Activated CD8-positive, alpha-beta memory T cell treated with anti-CD3 and anti-CD28 coated beads for 4 hours (primary cell): Measurements from ENCODE around the gene CCND3.

ENCODE experiments used
- DNase-seq, 2 donors: peaks; one replicate each; pipeline ENCODE4 v3.0.0-alpha.2; 2020; ENCODE audit warnings: low read depth in 2 of 2

Gene CCND3

DNA sequence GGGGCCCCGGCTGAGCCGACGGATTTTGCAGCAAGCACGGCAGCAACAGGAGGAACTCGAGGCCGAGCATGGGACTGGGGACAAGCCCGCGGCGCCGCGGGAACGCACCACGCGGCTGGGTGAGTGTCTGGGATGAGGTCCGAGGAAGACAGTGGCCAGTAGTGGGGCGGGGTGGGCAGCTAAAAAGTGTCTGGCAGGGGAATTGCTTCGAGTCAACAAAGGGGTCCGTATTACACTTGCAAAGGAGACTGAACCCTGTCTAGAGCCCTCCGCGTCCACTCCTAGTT is 20.0 kb downstream of the CCND3 start:
- DNase-seq, result no peak

DNA sequence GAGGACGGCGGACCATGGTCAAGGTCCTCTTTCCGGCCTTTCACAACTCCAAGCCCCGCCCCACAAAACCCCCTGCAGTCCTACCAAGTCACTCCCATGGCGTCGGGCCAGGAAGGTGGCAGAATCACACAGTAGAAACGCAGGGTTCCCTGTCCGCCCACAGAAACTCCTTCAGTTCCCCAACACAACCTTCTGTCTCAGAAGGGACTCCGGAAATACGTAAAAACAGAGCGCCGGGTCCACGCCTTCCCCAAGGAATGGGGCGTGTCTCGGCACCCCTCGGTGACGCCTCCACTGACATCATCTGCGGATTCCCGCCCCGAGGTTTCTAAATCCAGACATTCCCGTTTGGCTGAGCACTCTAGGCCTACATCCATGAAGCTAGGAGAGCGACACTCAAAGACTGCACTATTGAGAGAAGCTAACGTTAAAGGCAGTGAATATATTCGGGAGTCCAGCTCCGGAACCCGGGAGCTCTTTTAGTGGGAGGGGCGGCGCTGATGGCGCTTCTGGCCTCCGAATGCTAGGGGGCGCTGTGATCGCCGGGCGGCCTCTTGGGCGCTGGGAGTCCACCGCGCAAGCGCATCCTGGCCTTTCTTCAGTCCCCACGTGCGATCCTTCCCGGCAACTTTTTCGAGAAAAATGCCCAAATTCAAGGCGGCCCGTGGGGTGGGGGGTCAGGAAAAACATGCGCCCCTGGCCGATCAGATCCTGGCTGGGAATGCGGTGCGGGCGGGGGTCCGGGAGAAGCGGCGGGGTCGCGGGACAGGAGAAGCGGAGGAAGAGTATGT is 20.5 kb downstream of the CCND3 start, which contains the start of the genes BYSL and MED20:
Gene BYSL, plus strand, starts transcription at position 579 of the 791 bp plus-strand sequence. Its CDS starts 64 bp downstream, at position 643.
Gene MED20, minus strand, starts transcription at position 219 of the 791 bp plus-strand sequence. Its CDS starts 121 bp downstream, at position 98.
- peak; percentile 87 to 89 for DNase-seq

DNA sequence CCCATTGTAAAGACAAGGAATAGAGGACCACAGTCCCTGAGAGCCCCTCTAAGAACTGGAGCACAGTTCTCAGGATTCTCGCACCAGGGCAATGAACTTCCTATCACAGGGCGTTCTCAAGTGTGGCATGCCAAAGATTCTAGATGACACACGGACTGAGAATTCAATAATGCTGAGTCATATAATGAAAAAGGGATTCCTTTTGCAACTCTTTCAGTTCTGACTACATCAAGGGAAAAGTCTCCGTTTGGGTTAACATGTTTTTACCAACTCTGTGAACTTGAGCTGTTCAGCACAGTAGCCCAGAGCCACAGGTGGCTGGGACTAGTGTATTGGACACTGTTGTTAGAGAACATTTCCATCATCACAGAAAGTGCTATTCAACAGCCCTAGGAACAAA is 24.1 kb downstream of the CCND3 start:
- no peak for DNase-seq

DNA sequence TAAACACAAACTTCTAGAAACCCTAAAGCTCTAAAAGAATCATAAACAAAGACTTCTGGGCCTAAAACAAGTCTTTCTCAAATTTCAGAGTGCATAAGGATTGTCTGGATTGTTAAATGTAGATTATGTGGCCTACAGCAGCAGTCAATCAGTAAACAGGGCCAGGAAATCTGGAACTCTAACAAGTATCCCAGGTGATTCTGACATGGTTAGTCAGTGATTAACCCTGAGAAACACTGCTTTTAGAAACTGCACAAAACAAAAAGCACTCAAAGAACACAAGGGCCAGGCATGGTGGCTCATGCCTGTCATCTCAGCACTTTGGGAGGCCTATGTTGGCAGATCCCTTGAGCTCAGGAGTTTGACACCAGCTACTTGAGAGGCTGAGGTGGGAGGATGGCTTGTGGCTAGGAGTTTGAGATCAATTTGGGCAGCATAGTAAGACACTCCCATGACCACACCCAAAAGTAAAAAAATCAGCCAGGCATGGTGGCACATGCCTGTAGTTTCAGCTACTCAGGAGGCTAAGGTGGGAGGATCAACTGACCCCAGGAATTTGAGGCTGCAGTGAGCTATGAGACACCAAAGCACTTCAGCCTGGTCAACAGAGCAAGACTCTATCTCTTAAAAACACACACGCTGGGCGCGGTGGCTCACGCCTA is 26.6 kb downstream of the CCND3 start:
- DNase-seq, result no peak

DNA sequence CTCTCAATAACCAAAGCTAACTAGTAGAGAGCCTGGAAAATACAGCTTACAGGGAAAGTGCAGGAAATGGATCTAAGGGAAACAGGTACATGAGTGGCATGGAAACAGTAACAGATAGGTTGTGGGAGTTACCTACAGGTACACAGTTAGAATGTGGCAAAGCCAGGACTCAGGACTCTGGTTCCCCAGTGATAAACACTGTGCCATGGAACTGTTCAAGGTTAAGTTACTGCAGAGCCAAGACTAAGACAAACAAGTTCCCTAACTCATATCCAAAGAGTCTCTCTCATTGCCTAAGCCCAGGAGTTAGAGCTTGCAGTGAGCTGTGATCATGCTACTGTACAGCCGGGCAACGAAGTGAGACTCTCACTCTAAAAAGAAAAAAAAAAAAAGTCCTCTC is 27.3 kb downstream of the CCND3 start:
- no peak for DNase-seq

DNA sequence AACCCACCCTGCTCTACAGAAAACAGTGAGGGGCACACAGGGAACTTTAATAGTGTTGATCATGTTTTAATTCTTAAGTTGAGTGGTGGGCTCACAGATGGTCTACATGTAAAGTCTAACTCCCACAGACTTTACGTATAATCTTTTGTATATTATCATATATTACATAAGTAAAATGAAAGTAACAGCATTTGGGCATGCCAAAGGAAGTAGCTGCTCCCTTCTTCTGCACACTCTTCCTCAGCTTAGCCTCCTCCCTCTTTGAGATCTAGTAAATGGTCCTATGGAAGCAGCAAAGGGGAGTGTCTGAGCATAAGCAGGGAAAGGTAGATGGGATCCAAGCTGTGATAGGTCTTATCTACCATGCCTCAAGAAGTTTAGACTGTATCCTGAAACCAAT is 31.9 kb downstream of the CCND3 start:
- no peak for DNase-seq

DNA sequence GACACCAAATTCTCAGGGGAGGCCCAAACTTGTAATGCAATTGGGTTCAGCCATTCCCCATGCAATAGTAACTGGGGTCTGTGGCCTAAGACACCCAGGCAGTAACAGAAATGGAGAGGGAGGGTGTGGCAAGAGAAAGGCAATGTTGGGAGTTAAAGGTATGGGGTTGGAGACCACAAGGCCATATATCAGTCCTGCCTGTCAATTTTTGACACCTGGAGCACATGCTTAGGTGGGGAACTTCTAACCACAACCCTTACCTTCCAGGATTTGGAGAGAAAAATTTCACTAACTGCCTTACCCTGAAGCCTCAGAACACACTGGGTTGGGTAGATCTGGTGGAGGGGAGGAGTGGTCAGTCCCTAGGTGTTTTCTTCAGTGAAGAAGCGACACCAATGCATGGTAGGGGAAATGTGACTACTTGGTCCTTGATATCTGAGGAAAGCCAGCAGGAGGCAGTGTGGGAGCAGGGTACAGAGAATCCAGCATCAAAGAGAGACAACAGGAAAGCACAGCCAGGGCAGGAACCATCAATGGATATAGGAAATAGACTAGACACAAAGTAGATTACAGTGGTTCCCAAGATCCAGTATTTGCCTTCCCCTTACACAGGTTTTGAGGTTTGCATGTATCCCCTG is 39.6 kb downstream of the CCND3 start:
- peak in 1 of 2 donors; percentile 21 for DNase-seq

DNA sequence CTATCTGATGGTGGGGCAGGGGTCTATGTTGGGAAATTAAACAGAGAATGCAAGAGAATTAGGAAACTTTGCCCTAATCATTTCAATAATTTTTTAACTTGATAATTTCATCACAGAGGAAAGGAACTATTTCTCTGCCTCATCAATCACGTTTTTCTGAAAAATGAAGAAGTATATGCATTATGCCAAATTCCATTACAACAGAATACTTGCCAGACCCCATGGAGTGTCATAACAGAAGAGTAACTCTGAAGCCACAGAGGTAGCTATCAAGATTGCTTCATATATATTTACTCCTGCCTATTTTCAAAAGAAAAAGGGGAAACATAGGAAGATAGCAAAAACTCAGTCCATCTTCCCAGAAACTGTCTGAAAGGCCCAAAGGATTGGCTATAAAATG is 40.7 kb downstream of the CCND3 start:
- DNase-seq, result no peak

DNA sequence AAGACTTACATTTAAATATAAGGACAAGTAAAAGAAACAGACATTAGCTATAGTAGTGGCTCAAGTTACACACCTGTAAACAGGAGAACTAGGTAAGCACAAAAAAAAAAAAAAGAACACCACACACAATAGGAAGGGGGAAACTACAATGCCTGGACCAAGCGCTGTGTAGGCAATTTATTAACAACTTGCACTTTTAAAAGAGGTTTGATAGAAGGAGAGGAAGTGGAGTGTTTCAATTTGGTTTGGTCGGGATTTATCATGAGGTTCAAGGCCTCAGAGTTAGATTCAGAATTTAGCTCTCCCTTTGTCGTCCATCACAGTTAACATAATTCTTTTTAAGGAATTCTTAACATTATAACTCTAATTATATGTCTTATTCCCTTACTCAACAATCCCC is 45.3 kb downstream of the CCND3 start:
- DNase-seq, result no peak

DNA sequence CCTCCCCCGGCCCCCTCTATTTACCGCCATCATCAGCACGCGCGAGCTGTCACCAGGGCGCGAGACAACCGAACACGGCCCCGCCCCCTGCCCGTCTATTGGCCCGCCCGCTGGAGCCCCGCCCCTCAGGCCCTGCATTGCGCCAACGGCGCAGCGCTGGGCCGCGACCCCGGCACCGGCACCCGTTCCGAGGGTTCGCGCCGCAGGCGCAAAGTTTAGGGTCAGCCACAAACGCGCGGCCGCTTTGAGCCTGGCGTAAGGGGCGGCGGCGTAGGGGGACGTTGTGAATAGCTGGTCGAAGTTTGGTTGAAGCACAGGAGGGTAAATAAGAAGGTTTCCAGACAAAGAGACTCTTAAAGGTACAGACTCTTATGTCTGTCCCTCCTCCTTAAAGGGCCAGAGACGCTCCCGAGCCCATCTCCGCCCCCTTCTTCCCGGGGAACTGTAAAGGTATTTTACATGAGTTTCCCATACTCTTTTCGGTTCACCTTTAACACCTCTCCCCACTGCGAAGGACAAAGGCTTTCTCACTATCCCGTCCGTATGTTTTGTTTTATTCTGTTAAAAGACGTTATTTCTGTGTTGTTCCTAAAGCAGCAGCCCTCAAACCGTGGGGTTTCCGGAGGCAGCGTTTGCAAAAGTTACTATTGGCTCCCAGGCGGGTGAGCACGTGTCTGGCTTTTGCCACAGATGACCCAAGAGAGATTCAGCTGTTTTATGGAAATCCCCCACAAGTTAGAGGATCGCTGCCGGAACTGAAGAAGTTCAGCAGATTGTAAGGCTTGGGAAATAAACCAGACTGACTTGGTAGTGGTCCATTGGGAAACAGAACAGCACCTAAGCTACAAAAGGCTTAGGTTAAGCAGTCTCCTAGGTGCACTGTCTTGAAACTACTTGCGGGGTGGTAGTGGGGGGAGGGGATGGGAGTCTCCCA is 46.0 kb downstream of the CCND3 start, which contains the start of gene USP49:
Gene USP49, minus strand, starts transcription at position 76 of the 934 bp plus-strand sequence. CDS start 88,392 bp downstream, outside the sequence.
- DNase-seq, result peak; percentile 82 to 84

DNA sequence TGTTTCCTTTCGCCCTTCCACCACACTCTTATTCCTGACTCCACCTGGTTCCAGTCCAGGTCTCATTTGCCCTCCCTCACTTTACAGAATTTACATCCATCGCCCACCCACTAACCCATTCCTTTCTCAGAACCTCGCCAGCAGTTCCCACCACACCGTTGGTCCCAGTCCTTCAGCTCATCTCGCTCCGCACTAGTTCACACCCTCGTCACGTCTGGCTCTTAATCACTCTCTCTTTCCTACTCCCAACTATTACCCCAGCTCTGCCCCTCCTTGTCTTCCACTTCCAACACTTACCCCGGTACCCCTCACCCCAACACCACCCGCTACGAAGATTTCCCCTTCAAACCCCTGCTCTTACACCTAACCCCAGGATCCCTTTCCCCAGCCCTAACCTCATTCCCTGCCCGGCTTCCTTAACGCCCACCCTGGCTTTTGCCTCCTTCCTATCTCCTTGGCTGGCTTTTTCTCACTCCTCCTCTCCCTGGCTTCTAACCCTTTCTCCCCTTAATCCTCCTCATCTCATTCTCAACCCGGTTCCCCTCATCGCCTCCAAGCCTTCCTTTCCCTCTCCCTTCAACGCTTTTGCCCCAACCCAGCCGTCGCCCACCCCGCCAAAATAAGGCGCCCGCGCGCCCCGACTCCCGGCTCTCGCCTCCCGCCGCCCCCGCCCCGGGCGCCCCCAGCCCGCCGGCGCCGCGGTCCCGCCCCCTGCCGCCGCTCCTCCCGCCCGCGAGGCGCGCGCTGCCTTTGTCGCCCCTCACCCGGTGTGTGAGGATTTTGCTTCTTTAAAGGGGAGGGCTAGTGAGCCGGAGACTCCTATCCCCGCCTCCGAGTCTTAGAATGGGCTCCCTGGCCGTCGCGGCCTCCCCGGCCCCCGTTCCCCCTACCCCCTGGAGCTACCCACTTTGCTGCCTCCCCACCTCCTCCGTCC is 47.0 kb downstream of the CCND3 start:
- DNase-seq, result no peak

DNA sequence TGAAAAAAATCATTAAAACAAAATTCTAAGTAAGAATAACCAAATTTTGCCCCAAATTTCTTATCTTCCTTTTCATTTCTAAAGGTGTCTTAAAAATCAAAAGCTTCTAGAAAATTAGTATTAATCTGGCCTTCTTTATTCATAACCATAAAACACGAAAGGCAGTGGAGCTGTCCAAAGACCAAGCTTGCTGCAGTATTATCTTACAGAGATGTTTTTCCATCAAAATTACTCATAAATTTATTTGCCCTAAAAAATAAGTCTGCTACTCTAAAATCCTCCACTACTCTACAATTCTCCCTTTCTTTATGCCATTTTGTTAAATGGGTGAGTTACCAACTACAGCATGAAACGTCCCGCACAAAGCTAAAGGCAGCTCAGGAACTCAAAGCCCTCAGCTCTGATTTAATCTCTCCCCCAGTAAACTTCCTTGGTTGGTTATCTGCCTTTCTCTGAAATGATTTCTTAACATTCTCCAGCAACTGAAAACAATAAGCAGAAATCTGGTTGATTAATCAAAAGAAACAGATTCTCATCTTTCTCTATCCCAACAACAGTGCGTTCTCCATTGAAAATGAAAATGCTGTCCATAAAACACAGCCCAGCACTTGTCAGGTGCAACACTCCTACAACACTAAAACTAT is 48.6 kb downstream of the CCND3 start:
- DNase-seq, result no peak

DNA sequence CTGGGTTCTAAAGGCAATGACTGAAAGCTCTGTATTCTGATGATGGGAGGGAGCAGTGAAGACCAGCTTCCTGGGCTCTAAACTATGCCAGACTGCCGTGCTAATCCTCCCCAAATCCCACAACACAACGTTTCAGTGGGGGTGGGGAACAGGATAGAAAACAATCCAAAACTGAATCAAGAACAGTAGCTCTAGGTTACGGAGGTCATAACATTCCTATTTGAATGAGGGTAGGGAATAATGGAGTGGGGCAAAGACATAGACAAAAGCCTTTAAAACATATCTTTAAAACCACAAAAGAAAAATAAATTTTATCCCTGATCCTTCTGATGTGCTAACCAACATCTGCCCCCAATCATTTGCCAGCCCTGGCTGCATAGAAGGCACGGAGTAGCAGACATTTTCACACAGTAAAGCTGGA is 54.3 kb downstream of the CCND3 start:
- DNase-seq, result no peak

DNA sequence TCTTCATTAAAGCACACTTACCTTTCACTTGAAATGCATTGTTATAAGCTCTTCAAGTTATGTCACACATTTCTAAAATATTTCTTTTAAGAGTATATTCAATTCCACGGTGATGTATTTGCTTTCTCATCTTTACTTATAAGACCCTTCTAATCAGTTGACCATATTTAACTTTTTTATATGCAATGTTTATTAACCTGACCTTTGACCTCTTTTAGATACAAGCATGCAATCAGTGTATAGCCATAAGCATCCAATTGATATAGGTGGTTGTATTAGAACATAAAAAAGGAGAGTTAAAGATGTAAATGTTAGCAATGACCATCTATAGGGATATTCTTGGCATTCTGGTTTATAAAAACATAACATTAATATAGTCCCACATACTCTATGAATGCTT is 55.7 kb downstream of the CCND3 start:
- DNase-seq, result no peak

DNA sequence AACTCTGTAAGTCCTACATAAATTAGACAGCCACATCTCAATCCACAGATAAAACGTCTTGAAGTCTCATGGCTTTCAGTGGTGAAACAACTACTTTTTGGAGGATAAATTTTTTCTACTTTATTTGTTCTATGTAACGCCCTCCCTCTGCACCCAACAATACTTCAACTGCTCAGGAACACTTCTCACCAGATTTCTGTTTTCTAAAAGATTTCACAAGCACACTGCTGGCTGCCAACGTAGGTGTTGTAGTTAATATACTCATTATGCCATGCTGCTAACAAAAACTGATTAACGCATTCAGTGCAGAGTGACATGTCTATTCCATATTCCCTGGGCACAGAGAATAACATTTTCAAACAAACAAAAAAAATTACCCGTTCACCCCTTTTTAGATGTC is 56.7 kb downstream of the CCND3 start:
- DNase-seq, result no peak
